ENCODE measurements around the gene MGRN1.

Gene MGRN1

GRCh38 chr16:4610011-4611005, 14.3 kb upstream of the MGRN1 start:
- H3K4me2 ChIP-seq (ENCODE audit: low read depth, low read length), result no peak overlapping the region

GRCh38 chr16:4611337-4612021, 13.1 kb upstream of the MGRN1 start:
- no peak overlapping the region for H3K4me2 ChIP-seq (ENCODE audit: low read depth, low read length)
- no peaks in the 10 kb centered on the region for H3K9me3 ChIP-seq (replicated peaks; ENCODE audit: insufficient read depth, low read length)
- TF ChIP-seq CTCF (IDR thresholded peaks at IDR 0.05; ENCODE audit: low read length) (no peak), EZH2phosphoT487 (IDR thresholded peaks at IDR 0.05; ENCODE audit: low read length) (no peak), EZH2 (optimal IDR thresholded peaks at IDR 0.05; ENCODE audit: low read depth, low read length) (no peak)
- no peaks in the 10 kb centered on the region for H3K36me3 ChIP-seq (replicated peaks; ENCODE audit: insufficient read depth, low read length)
- H3K4me3 ChIP-seq (ENCODE audit: low read length), result no peak overlapping the region
- H3K27me3 ChIP-seq (replicated peaks; ENCODE audit: insufficient read depth, low read length), result no peaks in the 10 kb centered on the region
- H3K9ac ChIP-seq (ENCODE audit: low read length), result no peak overlapping the region
- H3K4me1 ChIP-seq (ENCODE audit: low read length), result peaks cover 18% of the 10 kb centered on the region
- no peak overlapping the region for H3K27ac ChIP-seq (ENCODE audit: low read length)
- H4K20me1 ChIP-seq (ENCODE audit: insufficient read depth, low read length), result no peaks in the 10 kb centered on the region
- no peaks in the 10 kb centered on the region for H3K9me2 ChIP-seq (replicated peaks; ENCODE audit: insufficient read depth, low read length)
- no peak for DNase-seq
- no peak overlapping the region for H2AFZ ChIP-seq (ENCODE audit: low read length)
- peaks cover 13% of the 10 kb centered on the region; the same call in 1 of the 2 replicates for H3F3A ChIP-seq (ENCODE audit: insufficient read depth, low read length)
- H3K79me2 ChIP-seq (ENCODE audit: low read length), result peaks cover 27% of the 10 kb centered on the region

More at GRCh38 chr16:4610011-4611005, 14.3 kb upstream of the MGRN1 start:
- no peaks in the 10 kb centered on the region for H3K27me3 ChIP-seq (replicated peaks; ENCODE audit: insufficient read depth, low read length)
- no peak overlapping the region for H3K9ac ChIP-seq (ENCODE audit: low read length)
- H4K20me1 ChIP-seq (ENCODE audit: insufficient read depth, low read length), result no peaks in the 10 kb centered on the region
- DNase-seq, result no peak
- H3K4me1 ChIP-seq (ENCODE audit: low read length), result peaks cover 11% of the 10 kb centered on the region
- H3K4me3 ChIP-seq (ENCODE audit: low read length), result no peak overlapping the region
- no peaks in the 10 kb centered on the region for H3K9me2 ChIP-seq (replicated peaks; ENCODE audit: insufficient read depth, low read length)
- H2AFZ ChIP-seq (ENCODE audit: low read length), result no peak overlapping the region
- H3F3A ChIP-seq (ENCODE audit: insufficient read depth, low read length), result peaks cover 5% of the 10 kb centered on the region; the same call in 1 of the 2 replicates
- H3K79me2 ChIP-seq (ENCODE audit: low read length), result peaks cover 27% of the 10 kb centered on the region
- H3K9me3 ChIP-seq (replicated peaks; ENCODE audit: insufficient read depth, low read length), result no peaks in the 10 kb centered on the region
- TF ChIP-seq CTCF (IDR thresholded peaks at IDR 0.05; ENCODE audit: low read length) (no peak), EZH2 (optimal IDR thresholded peaks at IDR 0.05; ENCODE audit: low read depth, low read length) (no peak), EZH2phosphoT487 (IDR thresholded peaks at IDR 0.05; ENCODE audit: low read length) (no peak)
- H3K27ac ChIP-seq (ENCODE audit: low read length), result no peak overlapping the region
- no peaks in the 10 kb centered on the region for H3K36me3 ChIP-seq (replicated peaks; ENCODE audit: insufficient read depth, low read length)

GRCh38 chr16:4612474-4612931, 12.1 kb upstream of the MGRN1 start:
- Histone ChIP-seq H2AFZ (ENCODE audit: low read length) (no peak overlapping the region), H3K79me2 (ENCODE audit: low read length) (peaks cover 27% of the 10 kb centered on the region), H3K4me2 (ENCODE audit: low read depth, low read length) (no peak overlapping the region), H3K27ac (ENCODE audit: low read length) (no peak overlapping the region), H3K9me2 (replicated peaks; ENCODE audit: insufficient read depth, low read length) (no peaks in the 10 kb centered on the region), H3K27me3 (replicated peaks; ENCODE audit: insufficient read depth, low read length) (no peaks in the 10 kb centered on the region), H3F3A (ENCODE audit: insufficient read depth, low read length) (peaks cover 17% of the 10 kb centered on the region; the same call in 1 of the 2 replicates), H3K4me3 (ENCODE audit: low read length) (no peak overlapping the region), H3K9ac (ENCODE audit: low read length) (no peak overlapping the region), H3K36me3 (replicated peaks; ENCODE audit: insufficient read depth, low read length) (no peaks in the 10 kb centered on the region), H4K20me1 (ENCODE audit: insufficient read depth, low read length) (no peaks in the 10 kb centered on the region), H3K9me3 (replicated peaks; ENCODE audit: insufficient read depth, low read length) (no peaks in the 10 kb centered on the region), H3K4me1 (ENCODE audit: low read length) (peaks cover 18% of the 10 kb centered on the region)
- TF ChIP-seq EZH2phosphoT487 (IDR thresholded peaks at IDR 0.05; ENCODE audit: low read length) (no peak), EZH2 (optimal IDR thresholded peaks at IDR 0.05; ENCODE audit: low read depth, low read length) (no peak), CTCF (IDR thresholded peaks at IDR 0.05; ENCODE audit: low read length) (no peak)
- no peak for DNase-seq

Measured in MM.1S (cell line).